H1 (cell line): ENCODE data around the gene UTP20. TPM values are rescaled to one million over a fixed set of nuclear protein-coding genes. Genes with fewer than 3 reads are reported as not detected.

ENCODE experiments used
- CTCF ChIA-PET: fragments of 300-600 bp; sonication (Branson Sonifier 250); formaldehyde crosslinking; loops from one replicate; lab custom pipeline; 2021; ENCODE audit not compliant: partially characterized antibody; lab: Charles Lee
- POLR2A ChIA-PET: fragments of 300-600 bp; sonication (Branson Sonifier 250); formaldehyde crosslinking; loops from one replicate; lab custom pipeline; 2021; ENCODE audit warnings: inconsistent platforms; ENCODE audit not compliant: partially characterized antibody; lab: Charles Lee
- DNase-seq, 2 experiments: peaks; one replicate each; pipeline versions ENCODE4 v3.0.0 to v3.0.0-alpha.2; 2010 to 2022; ENCODE audit warnings: low spot score in 2 of 2, low read depth in 1 of 2, mixed read lengths in 1 of 2
- FAIRE-seq: peaks from 2 replicates; lab custom pipeline; 2011; peaks lifted over from hg19 to GRCh38; lab: Jason Lieb, UNC
- H2AFZ ChIP-seq: 2 replicates; pipeline ENCODE4 v1.8.1; 2012; ENCODE audit warnings: low read length, inconsistent platforms
- H2AK5ac ChIP-seq: 2 replicates; pipeline ENCODE4 v1.6.1; 2013; ENCODE audit warnings: low read depth, low read length
- H2BK120ac ChIP-seq: replicated peaks from 2 replicates; pipeline ENCODE3; 2013; ENCODE audit warnings: low read depth, low read length, inconsistent platforms
- H2BK12ac ChIP-seq: 2 replicates; pipeline ENCODE4 v1.6.1; 2013; ENCODE audit warnings: low read depth, low read length
- H2BK15ac ChIP-seq: 2 replicates; pipeline ENCODE4 v1.6.1; 2013; ENCODE audit warnings: low read length
- H2BK20ac ChIP-seq: 2 replicates; pipeline ENCODE4 v1.6.1; 2013; ENCODE audit warnings: low read length
- H2BK5ac ChIP-seq: 2 replicates; pipeline ENCODE4 v1.6.1; 2013; ENCODE audit warnings: low read depth, low read length
- H3K14ac ChIP-seq: 2 replicates; pipeline ENCODE4 v1.6.1; 2013; ENCODE audit warnings: inconsistent platforms; ENCODE audit not compliant: insufficient read length
- H3K18ac ChIP-seq: 2 replicates; pipeline ENCODE4 v1.6.1; 2013; ENCODE audit warnings: low read length; ENCODE audit errors: extremely low read depth
- H3K23ac ChIP-seq: 2 replicates; pipeline ENCODE4 v1.6.1; 2013; ENCODE audit warnings: inconsistent platforms; ENCODE audit not compliant: insufficient read length
- H3K23me2 ChIP-seq: 2 replicates; pipeline ENCODE4 v1.6.1; 2013; ENCODE audit warnings: low read depth, low read length
- H3K27ac ChIP-seq: 2 replicates; pipeline ENCODE4 v1.6.1; 2011; ENCODE audit warnings: low read depth, low read length, inconsistent platforms
- H3K27me3 ChIP-seq, 4 experiments: replicated peaks in 1 of 4; 1 replicate in 1 of 4; 2 replicates in 3 of 4; pipeline versions ENCODE4 v1.6.1 to v1.8.1; 2011 to 2013; ENCODE audit warnings: low read length in 3 of 4, mild to moderate bottlenecking in 3 of 4, inconsistent platforms in 2 of 4, mixed read lengths in 2 of 4, moderate library complexity in 1 of 4; ENCODE audit not compliant: control insufficient read depth in 3 of 4, insufficient read depth in 3 of 4; ENCODE audit errors: extremely low read depth in 1 of 4
- H3K36me3 ChIP-seq, 4 experiments: 2 replicates each; pipeline versions ENCODE4 v1.6.1 to v1.8.1; 2011 to 2013; ENCODE audit warnings: mild to moderate bottlenecking in 4 of 4, low read length in 3 of 4, moderate library complexity in 2 of 4, control low read depth in 1 of 4, inconsistent platforms in 1 of 4; ENCODE audit not compliant: insufficient read depth in 4 of 4, control insufficient read depth in 2 of 4
- H3K4ac ChIP-seq: replicated peaks from 2 replicates; pipeline ENCODE3; 2013; ENCODE audit warnings: low read length, low read depth, mixed read lengths, inconsistent platforms; ENCODE audit not compliant: insufficient read length
- H3K4me1 ChIP-seq, 4 experiments: replicated peaks in 1 of 4; 1 replicate in 1 of 4; 2 replicates in 3 of 4; pipeline versions ENCODE4 v1.6.1 to v1.8.1; 2011 to 2013; ENCODE audit warnings: low read length in 3 of 4, inconsistent platforms in 2 of 4, mixed read lengths in 1 of 4; ENCODE audit not compliant: insufficient read depth in 4 of 4, control insufficient read depth in 3 of 4
- H3K4me2 ChIP-seq, 2 experiments: 2 replicates each; pipeline versions ENCODE4 v1.6.1 to v1.8.1; 2011 to 2013; ENCODE audit warnings: low read depth in 2 of 2, low read length in 2 of 2, control low read depth in 1 of 2, inconsistent platforms in 1 of 2, mild to moderate bottlenecking in 1 of 2; ENCODE audit not compliant: insufficient read depth in 1 of 2
- H3K4me3 ChIP-seq, 4 experiments: fragments of 200-600, 300-600 bp in 1 of 4; sonication (generic), shearing (Covaris generic), sonication (Bioruptor Twin) in 1 of 4; 2 replicates each; pipeline versions ENCODE4 v1.5.1 to v1.8.1; 2011 to 2016; ENCODE audit warnings: low read length in 4 of 4, low read depth in 3 of 4, control low read depth in 2 of 4, inconsistent platforms in 2 of 4, mild to moderate bottlenecking in 2 of 4, mixed read lengths in 1 of 4, moderate library complexity in 1 of 4; ENCODE audit not compliant: insufficient read depth in 2 of 4; ENCODE audit errors: extremely low read depth in 1 of 4
- H3K56ac ChIP-seq: replicated peaks from 2 replicates; pipeline ENCODE3; 2013; ENCODE audit warnings: low read depth, mild to moderate bottlenecking, mixed read lengths, low read length, inconsistent platforms; ENCODE audit not compliant: insufficient read length
- H3K79me1 ChIP-seq: 2 replicates; pipeline ENCODE4 v1.6.1; 2013; ENCODE audit warnings: low read depth, low read length, control low read depth
- H3K79me2 ChIP-seq, 2 experiments: 2 replicates each; pipeline versions ENCODE4 v1.6.1 to v1.8.1; 2012 to 2013; ENCODE audit warnings: low read length in 2 of 2, mild to moderate bottlenecking in 2 of 2, inconsistent platforms in 1 of 2; ENCODE audit not compliant: insufficient read depth in 2 of 2, control insufficient read depth in 1 of 2
- H3K9ac ChIP-seq, 4 experiments: replicated peaks in 1 of 4; 1 replicate in 1 of 4; 2 replicates in 3 of 4; pipeline versions ENCODE4 v1.6.1 to v1.8.1; 2011 to 2013; ENCODE audit warnings: low read depth in 3 of 4, low read length in 3 of 4, control low read depth in 2 of 4, mild to moderate bottlenecking in 2 of 4, moderate library complexity in 2 of 4, inconsistent platforms in 1 of 4; ENCODE audit errors: extremely low read depth in 1 of 4
- H3K9me3 ChIP-seq, 2 experiments: 2 replicates each; pipeline versions ENCODE4 v1.6.1 to v1.8.1; 2012 to 2013; ENCODE audit warnings: mild to moderate bottlenecking in 2 of 2, moderate library complexity in 2 of 2, control low read depth in 1 of 2, inconsistent platforms in 1 of 2, low read depth in 1 of 2, low read length in 1 of 2, mixed read lengths in 1 of 2; ENCODE audit not compliant: insufficient read depth in 2 of 2
- H4K20me1 ChIP-seq, 2 experiments: replicated peaks in 1 of 2; 2 replicates each; pipeline versions ENCODE3 to v1.8.1; 2011 to 2013; ENCODE audit warnings: inconsistent platforms in 2 of 2, low read length in 2 of 2, mild to moderate bottlenecking in 1 of 2; ENCODE audit not compliant: insufficient read depth in 2 of 2, control insufficient read depth in 1 of 2
- H4K5ac ChIP-seq: 2 replicates; pipeline ENCODE4 v1.6.1; 2013; ENCODE audit warnings: low read length, low read depth, mixed read lengths, inconsistent platforms; ENCODE audit not compliant: insufficient read length
- H4K8ac ChIP-seq: 2 replicates; pipeline ENCODE4 v1.8.0; 2013; ENCODE audit warnings: mild to moderate bottlenecking, moderate library complexity, low read length, inconsistent platforms; ENCODE audit not compliant: insufficient read depth; ENCODE audit errors: extremely low read depth
- H4K91ac ChIP-seq: replicated peaks from 2 replicates; pipeline ENCODE3; 2013; ENCODE audit warnings: low read length, mixed read lengths, inconsistent platforms; ENCODE audit not compliant: insufficient read length
- ASH2L ChIP-seq: fragments of 200-600, 300-600 bp; sonication (generic); IDR thresholded peaks from one replicate; pipeline ENCODE4 v1.7.1; 2017; ENCODE audit warnings: low read length
- BCL11A ChIP-seq, 2 experiments: IDR thresholded peaks; one replicate each; pipeline ENCODE4 v1.6.1; 2011; ENCODE audit warnings: low read depth in 2 of 2, low read length in 2 of 2, mild to moderate bottlenecking in 2 of 2
- CBX5 ChIP-seq: fragments of 300-800, 300-1000 bp; sonication (generic); IDR thresholded peaks from 2 replicates; pipeline ENCODE4 v1.7.1; 2016; ENCODE audit warnings: antibody characterized with exemption, low read length, low read depth
- CEBPB ChIP-seq: IDR thresholded peaks from 2 replicates; pipeline ENCODE4 v1.6.1; 2012; ENCODE audit warnings: low read depth, low read length
- CHD1 ChIP-seq: IDR thresholded peaks from 2 replicates; pipeline ENCODE4 v1.6.1; 2012; ENCODE audit warnings: low read depth, low read length, improper control_type of control experiment
- E2F6 ChIP-seq: IDR thresholded peaks from 2 replicates; pipeline ENCODE4 v1.6.1; 2012; ENCODE audit warnings: inconsistent platforms
- HDAC2 ChIP-seq, 2 experiments: fragments of 300-600 bp in 1 of 2; sonication (generic) in 1 of 2; IDR thresholded peaks; 2 replicates each; pipeline ENCODE4 v1.6.1; 2011 to 2012; ENCODE audit warnings: low read depth in 2 of 2, low read length in 2 of 2, mild to moderate bottlenecking in 2 of 2, moderate library complexity in 2 of 2, borderline replicate concordance in 1 of 2, inconsistent platforms in 1 of 2
- MAFK ChIP-seq: IDR thresholded peaks from 2 replicates; pipeline ENCODE4 v1.6.1; 2012; ENCODE audit warnings: low read depth, mild to moderate bottlenecking, improper control_type of control experiment, low read length
- NANOG ChIP-seq: IDR thresholded peaks from 2 replicates; pipeline ENCODE4 v1.6.1; 2011; ENCODE audit warnings: low read length, low read depth, mild to moderate bottlenecking, inconsistent platforms; ENCODE audit not compliant: insufficient read depth, poor library complexity, severe bottlenecking
- NRF1 ChIP-seq: IDR thresholded peaks from 2 replicates; pipeline ENCODE4 v1.6.1; 2011; ENCODE audit warnings: mild to moderate bottlenecking, low read depth, low read length, improper control_type of control experiment
- PHF8 ChIP-seq: fragments of 200-600 bp; sonication (generic); conservative IDR thresholded peaks from 2 replicates; pipeline ENCODE4 v1.7.1; 2012; ENCODE audit warnings: low read depth, mild to moderate bottlenecking, inconsistent platforms, low read length, moderate library complexity
- SAP30 ChIP-seq: fragments of 300-600 bp; sonication (generic); IDR thresholded peaks from 2 replicates; pipeline ENCODE4 v1.7.1; 2012; ENCODE audit warnings: low read length, moderate library complexity, mild to moderate bottlenecking, inconsistent platforms; ENCODE audit not compliant: insufficient read depth, insufficient replicate concordance
- SIX5 ChIP-seq: IDR thresholded peaks from 2 replicates; pipeline ENCODE4 v1.6.1; 2011; ENCODE audit warnings: mild to moderate bottlenecking, low read depth, low read length
- SRF ChIP-seq: IDR thresholded peaks from 2 replicates; pipeline ENCODE4 v1.6.1; 2011; ENCODE audit warnings: mild to moderate bottlenecking, low read depth, low read length, moderate library complexity
- WGBS, 2 experiments: shearing (Covaris generic) in 1 of 2; methylation state at CpG; one replicate each; pipeline versions ENCODE4 v1.1.6 to v1.1.7; 2013 to 2015; ENCODE audit warnings: low lambda C conversion rate in 2 of 2, mixed read lengths in 2 of 2, inconsistent platforms in 1 of 2, low coverage in 1 of 2, missing lambda C conversion rate in 1 of 2; ENCODE audit not compliant: insufficient replicate concordance in 2 of 2, insufficient coverage in 1 of 2, insufficient read length in 1 of 2; ENCODE audit errors: extremely low coverage in 1 of 2, missing lambda C conversion rate in 1 of 2; 5-methylcytosine and 5-hydroxymethylcytosine counted together
- polyA plus RNA-seq, 7 experiments: library from polyadenylated mRNA; depleted of rRNA in 3 of 7; stranded (reverse) in 5 of 7; unstranded in 2 of 7; fragments of >200 nt in 5 of 7; fragments of 200-250 nt in 2 of 7; gene quantifications; 1 replicate in 5 of 7; 2 replicates in 1 of 7; 4 replicates in 1 of 7; pipeline versions ENCODE4 v1.2.1 to v1.2.3, GENCODE V29; 2011 to 2013; ENCODE audit warnings: missing spikeins in 2 of 7, mixed read lengths in 2 of 7
- total RNA-seq: library from RNA; stranded (reverse); fragmentation: NEBNext Ultra II Directional; extraction: Animal tissue kit (Norgen Biotek cat#: 25700); gene quantifications from 2 replicates; pipeline ENCODE4 v1.2.1, GENCODE V29; 2021

UTP20 gene
- total and polyA plus RNA-seq, 2 of the 8 experiments (the other 6 are each of a cell fraction or from before 2014, with no cell fraction given): 8.5 to 48.4 TPM

- Histone ChIP-seq H3K4me3 (no peak overlapping the region), H4K5ac (no peak overlapping the region), H3K23ac (no peak overlapping the region), H3K79me2 (peaks cover 4 to 15% of the 10 kb centered on the region in 2 experiments; a peak in 2 of 4 replicates), H3K27ac (no peak overlapping the region), H3K36me3 (no peaks in the 10 kb centered on the region), H2AFZ (no peak overlapping the region), H3K27me3 (no peaks in the 10 kb centered on the region), H4K20me1 (no peaks in the 10 kb centered on the region), H3K9me3 (no peaks in the 10 kb centered on the region), H4K8ac (no peak overlapping the region), H3K4me2 (no peak overlapping the region), H2BK20ac (no peak overlapping the region), H4K91ac (no peak overlapping the region), H3K23me2 (no peaks in the 10 kb centered on the region; the same call in 1 of the 2 replicates), H3K79me1 (no peaks in the 10 kb centered on the region), H2BK120ac (no peak overlapping the region), H2AK5ac (no peak overlapping the region), H3K14ac (no peak overlapping the region), H3K9ac (no peak overlapping the region), H2BK12ac (no peak overlapping the region), H2BK15ac (no peak overlapping the region), H3K4me1 (no peaks in the 10 kb centered on the region), H3K56ac (no peak overlapping the region), H2BK5ac (no peak overlapping the region), H3K18ac (no peak overlapping the region), H3K4ac (no peak overlapping the region)
- FAIRE-seq: no peak
- 92% methylated on average over 1 of the region's 1 CpG; no CpG with 5 or more reads in 1 of the 2 experiments for WGBS, 2 experiments
- DNase-seq: no peak
- CTCF ChIA-PET: interaction anchor here (0.7 to 2.6 kb wide), 4 partner anchors 16 to 533 kb away, joined by 3 to 10 read pairs (median 4); no protein-coding TSS in a partner anchor
- POLR2A ChIA-PET: interaction anchor here (0.7 kb wide), 1 partner anchor 12 kb away, joined by 3 read pairs; no protein-coding TSS in a partner anchor
- no peak for TF ChIP-seq CEBPB
- no peak for TF ChIP-seq CBX5
- no peak for TF ChIP-seq CHD1
- TF ChIP-seq BCL11A (IDR thresholded peaks at IDR 0.05; ENCODE audit: low read depth in 2 of 2, low read length in 2 of 2): no peak
- TF ChIP-seq E2F6: no peak
- no peak for TF ChIP-seq HDAC2 (IDR thresholded peaks at IDR 0.05; ENCODE audit: borderline replicate concordance in 1 of 2, low read depth in 2 of 2, low read length in 2 of 2)
- TF ChIP-seq PHF8: no peak
- no peak for TF ChIP-seq SRF
- TF ChIP-seq NANOG: no peak
- no peak for TF ChIP-seq NRF1
- TF ChIP-seq ASH2L: no peak
- TF ChIP-seq SIX5: no peak
- no peak for TF ChIP-seq MAFK
- no peak for TF ChIP-seq SAP30
These were observed 3.5 kb upstream of the UTP20 start for GRCh38 chr12:101276433-101276832.
